ENCODE measurements around the gene CLEC16A.

The CLEC16A gene

DNA sequence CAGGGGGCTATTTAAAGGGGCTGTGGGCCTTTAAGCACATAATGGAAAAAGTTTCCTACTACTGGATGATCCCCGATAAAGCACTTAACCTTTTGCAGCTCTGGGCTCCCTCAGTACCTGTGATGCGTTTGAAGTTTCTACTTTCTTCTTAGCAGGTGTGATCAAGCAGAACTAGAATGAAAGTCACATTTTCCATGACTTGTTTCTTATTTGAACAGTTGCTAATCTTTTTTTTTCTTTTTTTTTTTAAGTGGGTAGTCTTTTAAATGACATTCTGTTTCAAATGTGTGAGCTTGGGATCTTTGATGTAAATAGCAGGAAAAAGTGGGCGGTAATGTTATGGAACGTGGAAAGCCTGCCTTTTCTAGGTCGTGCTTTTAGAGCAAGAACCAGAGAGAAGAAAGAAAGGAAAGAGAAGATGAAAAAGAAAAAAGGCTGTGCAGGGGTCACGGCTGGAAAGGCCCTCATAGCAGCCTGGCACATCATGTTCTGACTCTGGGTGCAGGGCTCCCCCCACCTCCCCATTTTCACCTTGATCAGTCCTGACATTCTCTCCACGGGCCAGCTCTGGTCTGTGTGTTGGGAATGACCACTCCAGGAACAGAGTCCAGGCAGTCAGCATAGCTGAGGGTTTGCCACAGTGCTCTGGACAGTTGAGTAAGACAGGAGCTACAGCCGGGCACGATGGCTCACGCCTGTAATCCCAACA, 150.6 kb downstream of the CLEC16A start:
- no peaks in the 10 kb centered on the region for H3K79me2 ChIP-seq (ENCODE audit: insufficient read depth, low read depth)
- H3K4me2 ChIP-seq = peak overlapping the region; percentile 89
- no peaks in the 10 kb centered on the region for H4K20me1 ChIP-seq (ENCODE audit: insufficient read depth)
- H3K4me3 ChIP-seq (IDR thresholded peaks at IDR 0.05; ENCODE audit: insufficient read depth, low read depth, low read length) = no peak overlapping the region
- H3K27ac ChIP-seq = peak overlapping the region; percentile 92
- peak overlapping the region; percentile 55 for H3K9ac ChIP-seq
- H3K4me1 ChIP-seq (ENCODE audit: low read depth, poor library complexity, severe bottlenecking) = peaks cover 62% of the 10 kb centered on the region
- H2AFZ ChIP-seq (ENCODE audit: low read depth) = peak overlapping the region; percentile 35
- H3K36me3 ChIP-seq (ENCODE audit: insufficient read depth) = no peaks in the 10 kb centered on the region
- TF ChIP-seq, protein P1, sequence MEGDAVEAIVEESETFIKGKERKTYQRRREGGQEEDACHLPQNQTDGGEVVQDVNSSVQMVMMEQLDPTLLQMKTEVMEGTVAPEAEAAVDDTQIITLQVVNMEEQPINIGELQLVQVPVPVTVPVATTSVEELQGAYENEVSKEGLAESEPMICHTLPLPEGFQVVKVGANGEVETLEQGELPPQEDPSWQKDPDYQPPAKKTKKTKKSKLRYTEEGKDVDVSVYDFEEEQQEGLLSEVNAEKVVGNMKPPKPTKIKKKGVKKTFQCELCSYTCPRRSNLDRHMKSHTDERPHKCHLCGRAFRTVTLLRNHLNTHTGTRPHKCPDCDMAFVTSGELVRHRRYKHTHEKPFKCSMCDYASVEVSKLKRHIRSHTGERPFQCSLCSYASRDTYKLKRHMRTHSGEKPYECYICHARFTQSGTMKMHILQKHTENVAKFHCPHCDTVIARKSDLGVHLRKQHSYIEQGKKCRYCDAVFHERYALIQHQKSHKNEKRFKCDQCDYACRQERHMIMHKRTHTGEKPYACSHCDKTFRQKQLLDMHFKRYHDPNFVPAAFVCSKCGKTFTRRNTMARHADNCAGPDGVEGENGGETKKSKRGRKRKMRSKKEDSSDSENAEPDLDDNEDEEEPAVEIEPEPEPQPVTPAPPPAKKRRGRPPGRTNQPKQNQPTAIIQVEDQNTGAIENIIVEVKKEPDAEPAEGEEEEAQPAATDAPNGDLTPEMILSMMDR (conservative IDR thresholded peaks at IDR 0.05; ENCODE audit: low read depth, low read length) = no peak
- H3K27me3 ChIP-seq (ENCODE audit: insufficient read depth, low read depth) = no peaks in the 10 kb centered on the region

DNA sequence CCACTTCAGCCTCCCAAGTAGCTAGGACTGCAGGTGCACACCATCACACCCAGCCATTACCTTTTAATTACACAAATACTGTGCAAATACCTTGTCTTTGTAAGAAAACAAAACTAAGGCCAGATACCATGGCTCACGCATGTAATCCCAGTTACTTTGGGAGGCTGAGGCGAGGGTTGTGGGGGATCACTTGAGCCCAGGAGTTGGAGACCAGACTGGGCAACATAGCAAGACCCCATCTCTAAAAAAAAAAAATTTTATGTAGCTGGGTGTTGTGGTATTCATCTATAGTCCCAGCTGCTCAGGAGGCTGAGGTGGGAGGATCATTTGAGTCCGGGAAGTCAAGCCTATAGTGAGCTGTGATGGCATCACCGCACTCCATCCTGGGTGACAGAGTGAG, 151.6 kb downstream of the CLEC16A start:
- Histone ChIP-seq H3K9ac (peak overlapping the region; percentile 55; the same call in 1 of the 2 replicates), H3K79me2 (ENCODE audit: insufficient read depth, low read depth) (no peaks in the 10 kb centered on the region), H3K27ac (peak overlapping the region; percentile 92), H3K36me3 (ENCODE audit: insufficient read depth) (no peaks in the 10 kb centered on the region), H3K4me1 (ENCODE audit: low read depth, poor library complexity, severe bottlenecking) (peaks cover 72% of the 10 kb centered on the region), H2AFZ (ENCODE audit: low read depth) (no peak overlapping the region), H3K4me2 (peak overlapping the region; percentile 89), H4K20me1 (ENCODE audit: insufficient read depth) (no peaks in the 10 kb centered on the region), H3K4me3 (IDR thresholded peaks at IDR 0.05; ENCODE audit: insufficient read depth, low read depth, low read length) (no peak overlapping the region), H3K27me3 (ENCODE audit: insufficient read depth, low read depth) (no peaks in the 10 kb centered on the region)
- TF ChIP-seq, protein P1 (conservative IDR thresholded peaks at IDR 0.05; ENCODE audit: low read depth, low read length) = no peak

DNA sequence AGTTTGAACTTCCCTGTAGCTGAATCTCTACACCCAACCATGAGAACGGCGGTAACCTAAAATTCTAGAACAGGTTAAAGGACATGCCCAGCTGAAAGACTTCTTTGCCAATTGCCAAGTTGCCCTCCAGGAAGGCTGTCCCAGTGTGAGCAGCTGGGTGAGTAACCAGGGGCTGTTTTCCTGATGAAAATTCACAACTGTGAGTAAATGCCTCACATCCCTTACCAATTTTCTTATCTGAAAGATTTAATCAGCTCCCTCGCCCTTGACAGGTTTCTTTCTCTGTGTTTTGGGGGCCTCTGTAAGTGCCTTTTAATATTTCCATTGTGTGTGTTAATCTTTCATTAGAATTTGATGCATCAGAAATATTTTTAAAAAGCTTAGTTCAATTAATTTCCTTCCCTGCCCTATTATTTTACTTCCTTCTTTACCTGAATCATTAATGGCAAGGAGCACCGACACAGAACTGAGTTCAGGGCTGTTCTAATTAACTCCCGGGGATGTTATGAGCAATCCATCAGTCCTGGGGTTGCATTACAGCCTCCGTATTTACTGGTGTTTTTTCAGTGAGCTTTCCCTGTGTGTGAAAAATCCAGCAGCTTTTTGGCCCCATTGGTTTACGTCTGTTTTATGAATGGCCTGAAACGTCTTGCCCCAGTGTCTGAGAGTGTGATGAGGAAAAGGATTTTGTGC, 152.9 kb downstream of the CLEC16A start:
- TF ChIP-seq, protein P1 (conservative IDR thresholded peaks at IDR 0.05; ENCODE audit: low read depth, low read length) = no peak
- Histone ChIP-seq H3K27ac (no peak overlapping the region), H3K79me2 (ENCODE audit: insufficient read depth, low read depth) (no peaks in the 10 kb centered on the region), H3K27me3 (ENCODE audit: insufficient read depth, low read depth) (no peaks in the 10 kb centered on the region), H3K4me3 (IDR thresholded peaks at IDR 0.05; ENCODE audit: insufficient read depth, low read depth, low read length) (no peak overlapping the region), H3K4me1 (ENCODE audit: low read depth, poor library complexity, severe bottlenecking) (peaks cover 82% of the 10 kb centered on the region), H2AFZ (ENCODE audit: low read depth) (no peak overlapping the region), H3K4me2 (no peak overlapping the region), H3K9ac (no peak overlapping the region), H4K20me1 (ENCODE audit: insufficient read depth) (no peaks in the 10 kb centered on the region), H3K36me3 (ENCODE audit: insufficient read depth) (no peaks in the 10 kb centered on the region)

DNA sequence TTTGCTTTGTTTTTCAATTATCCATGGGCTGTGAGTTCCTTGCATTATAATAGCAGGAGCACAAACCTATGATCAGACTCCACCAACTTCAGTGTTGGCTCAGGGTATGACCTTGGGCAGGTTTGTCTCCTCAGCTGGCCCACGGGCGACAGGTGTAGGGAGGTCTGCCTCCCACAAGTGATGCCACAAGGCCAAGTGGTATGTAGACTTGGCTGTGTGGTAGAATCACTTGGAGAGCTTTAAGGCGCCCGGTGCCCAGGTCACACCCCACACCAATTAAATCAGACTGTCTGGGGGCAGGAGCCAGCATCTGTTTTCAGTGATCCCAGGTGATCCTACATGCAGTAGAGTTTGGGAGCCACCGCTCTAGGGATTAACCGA, 153.4 kb downstream of the CLEC16A start:
- Histone ChIP-seq H3K9ac (no peak overlapping the region), H3K27ac (no peak overlapping the region), H3K27me3 (ENCODE audit: insufficient read depth, low read depth) (no peaks in the 10 kb centered on the region)

More for the DNA sequence above, 153.4 kb downstream of the CLEC16A start:
- Histone ChIP-seq H3K4me1 (ENCODE audit: low read depth, poor library complexity, severe bottlenecking) (peaks cover 76% of the 10 kb centered on the region), H4K20me1 (ENCODE audit: insufficient read depth) (no peaks in the 10 kb centered on the region), H3K4me2 (no peak overlapping the region), H3K36me3 (ENCODE audit: insufficient read depth) (no peaks in the 10 kb centered on the region), H3K79me2 (ENCODE audit: insufficient read depth, low read depth) (no peaks in the 10 kb centered on the region), H2AFZ (ENCODE audit: low read depth) (no peak overlapping the region), H3K4me3 (IDR thresholded peaks at IDR 0.05; ENCODE audit: insufficient read depth, low read depth, low read length) (no peak overlapping the region)
- TF ChIP-seq, protein P1 (conservative IDR thresholded peaks at IDR 0.05; ENCODE audit: low read depth, low read length) = no peak
